GM18520 (cell line): ENCODE measurements around the gene WDFY1.
"Not testable (repeated sequence)": the region's sequence is repeated elsewhere in the genome, so short reads cannot be mapped to it uniquely, and the experiment has no call there.

Source experiments
- ATAC-seq: cut with Tn5 transposase; IDR thresholded peaks from one replicate; pipeline ENCODE4 v1.9.1; 2021; ENCODE audit not compliant: unreplicated experiment

The WDFY1 gene

GRCh38 chr2:223957092-223957851, 12.1 kb upstream of the WDFY1 start, which contains the start of gene MRPL44:
Gene MRPL44, plus strand, starts transcription at chr2:223957463. Its CDS starts 10 bp downstream, at chr2:223957473.
- peak; percentile 67 for ATAC-seq

- ATAC-seq: peak; percentile 35
Observed at GRCh38 chr2:223956300-223956699, 11.2 kb upstream of the WDFY1 start.

GRCh38 chr2:223954401-223954800, 9.3 kb upstream of the WDFY1 start:
- no peak for ATAC-seq

GRCh38 chr2:223952280-223952968, 7.3 kb upstream of the WDFY1 start:
- peak; percentile 49 for ATAC-seq

GRCh38 chr2:223950448-223951347, 5.6 kb upstream of the WDFY1 start:
- no peak for ATAC-seq

- ATAC-seq: no peak
Observed at GRCh38 chr2:223949241-223949840, 4.2 kb upstream of the WDFY1 start.

GRCh38 chr2:223947711-223948205, 2.6 kb upstream of the WDFY1 start:
- no peak for ATAC-seq

- ATAC-seq: no peak
Observed at GRCh38 chr2:223945755-223946154, 620 bp upstream of the WDFY1 start.

GRCh38 chr2:223944166-223944702, 901 bp downstream of the WDFY1 start:
- ATAC-seq: no peak

- ATAC-seq: no peak
Observed at GRCh38 chr2:223943561-223944008, 1.6 kb downstream of the WDFY1 start.

- no peak for ATAC-seq
Observed at GRCh38 chr2:223943135-223943534, 2.0 kb downstream of the WDFY1 start.

- peak; percentile 65 for ATAC-seq
Observed at GRCh38 chr2:223941579-223942277, 3.4 kb downstream of the WDFY1 start.

GRCh38 chr2:223939438-223939837, 5.7 kb downstream of the WDFY1 start:
- not testable (repeated sequence) for ATAC-seq

GRCh38 chr2:223937535-223937934, 7.6 kb downstream of the WDFY1 start:
- no peak for ATAC-seq

GRCh38 chr2:223936862-223937326, 8.2 kb downstream of the WDFY1 start:
- ATAC-seq: no peak

GRCh38 chr2:223935459-223936125, 9.5 kb downstream of the WDFY1 start:
- no peak for ATAC-seq

- no peak for ATAC-seq
Observed at GRCh38 chr2:223934870-223935269, 10.3 kb downstream of the WDFY1 start.

GRCh38 chr2:223932816-223933800, 12.0 kb downstream of the WDFY1 start:
- ATAC-seq: no peak
